GM23248 (cell line): ENCODE data around the gene THADA.

ENCODE experiments used
- EZH2 ChIP-seq: fragments of 200-600 bp; sonication (generic); IDR thresholded peaks from 2 replicates; pipeline ENCODE4 v1.6.1; 2018; ENCODE audit warnings: antibody characterized with exemption, mild to moderate bottlenecking; ENCODE audit not compliant: insufficient read depth, poor library complexity, severe bottlenecking
- EZH2phosphoT487 ChIP-seq: fragments of 200-600 bp; sonication (generic); IDR thresholded peaks from 2 replicates; pipeline ENCODE4 v1.6.1; 2018; ENCODE audit warnings: antibody characterized with exemption, moderate library complexity, mild to moderate bottlenecking, low read depth; ENCODE audit not compliant: insufficient read depth

DNA sequence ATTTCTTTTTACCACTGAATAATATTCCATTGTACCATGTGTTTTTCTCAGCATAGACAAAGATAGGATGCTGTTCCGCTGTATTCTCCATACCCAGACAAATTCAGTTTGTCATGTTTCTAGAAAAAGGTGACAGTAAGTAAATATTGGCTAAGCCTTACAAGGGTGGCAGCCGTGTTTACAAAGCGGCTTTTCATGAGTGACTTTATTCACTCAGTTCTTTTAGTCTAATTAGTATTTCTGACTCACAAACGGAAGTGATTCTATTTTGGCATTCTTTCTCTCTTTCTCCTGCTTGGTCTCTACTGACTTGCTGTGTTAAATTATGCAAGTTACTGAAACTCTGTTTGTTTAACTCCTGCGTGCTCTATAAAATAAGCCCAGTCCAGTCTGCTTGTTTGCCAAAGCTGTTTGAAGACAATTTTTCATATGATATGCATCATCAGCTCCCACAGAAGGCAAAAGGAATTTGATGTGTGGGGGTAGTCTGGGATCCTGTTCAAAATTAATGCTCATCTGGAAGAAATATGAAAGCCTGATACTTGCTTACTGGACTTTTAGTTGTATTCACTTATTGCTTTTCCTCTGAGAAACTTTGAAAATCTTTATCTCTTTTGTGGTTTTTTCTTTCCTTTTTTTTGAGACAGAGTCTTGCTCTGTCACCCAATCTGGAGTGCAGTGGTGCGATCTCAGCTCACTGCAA lies 38.9 kb upstream of the THADA start:
- no peak for TF ChIP-seq EZH2
- TF ChIP-seq EZH2phosphoT487, result no peak
